Myocyte (in vitro differentiated cells): Measurements from ENCODE around the gene ELP2. TPM values are rescaled to one million over a fixed set of nuclear protein-coding genes. Genes with fewer than 3 reads are reported as not detected.
A peak's percentile ranks its signal among the peaks of the same experiment; 100 is the strongest.
"Not testable (repeated sequence)": the region's sequence is repeated elsewhere in the genome, so short reads cannot be mapped to it uniquely, and the experiment has no call there.

Experiments
- DNase-seq: peaks from one replicate; pipeline ENCODE4 v3.0.0-alpha.2; 2012; ENCODE audit warnings: low read depth
- total RNA-seq: library from RNA; depleted of rRNA; stranded (reverse); fragments of >200 nt; gene quantifications from 2 replicates; pipeline ENCODE4 v1.2.3, GENCODE V29; 2014

Gene ELP2
- total RNA-seq, 1 donor from 2014 or later, result 66.3 TPM

- peak; percentile 45 for DNase-seq
Observed at GRCh38 chr18:36158266-36158867, 28.7 kb downstream of the ELP2 start.

GRCh38 chr18:36160959-36161371 is 31.3 kb downstream of the ELP2 start:
- DNase-seq, result no peak

GRCh38 chr18:36162981-36163380 is 33.3 kb downstream of the ELP2 start:
- DNase-seq, result no peak

- DNase-seq, result no peak
Observed at GRCh38 chr18:36167692-36168218, 38.1 kb downstream of the ELP2 start.

- DNase-seq, result not testable (repeated sequence)
Observed at GRCh38 chr18:36168296-36168695, 38.6 kb downstream of the ELP2 start.

GRCh38 chr18:36169938-36170337 is 40.2 kb downstream of the ELP2 start:
- peak; percentile 60 for DNase-seq

- no peak for DNase-seq
Observed at GRCh38 chr18:36175481-36175880, 45.8 kb downstream of the ELP2 start.

- DNase-seq, result no peak
Observed at GRCh38 chr18:36176177-36176584, 46.5 kb downstream of the ELP2 start.

GRCh38 chr18:36176711-36177110 is 47.0 kb downstream of the ELP2 start:
- DNase-seq, result no peak

GRCh38 chr18:36177913-36178312 is 48.2 kb downstream of the ELP2 start:
- DNase-seq, result no peak

- peak; percentile 37 for DNase-seq
Observed at GRCh38 chr18:36179562-36180355, 50.1 kb downstream of the ELP2 start.

GRCh38 chr18:36181441-36181840 is 51.7 kb downstream of the ELP2 start:
- no peak for DNase-seq

- DNase-seq, result no peak
Observed at GRCh38 chr18:36181898-36182506, 52.3 kb downstream of the ELP2 start.

GRCh38 chr18:36183033-36183432 is 53.3 kb downstream of the ELP2 start:
- DNase-seq, result no peak

- DNase-seq, result no peak
Observed at GRCh38 chr18:36183987-36184386, 54.3 kb downstream of the ELP2 start.

- DNase-seq, result no peak
Observed at GRCh38 chr18:36185157-36185556, 55.5 kb downstream of the ELP2 start.

- DNase-seq, result no peak
Observed at GRCh38 chr18:36185901-36186460, 56.3 kb downstream of the ELP2 start.

GRCh38 chr18:36186461-36187192 is 56.9 kb downstream of the ELP2 start:
- DNase-seq, result peak; percentile 18

- DNase-seq, result peak; percentile 69
Observed at GRCh38 chr18:36187193-36187825, 57.6 kb downstream of the ELP2 start, which contains the start of gene MOCOS. Gene MOCOS, plus strand, starts transcription at chr18:36187497. Its CDS starts 43 bp downstream, at chr18:36187540.
